GM19463 (cell line): Measurements from ENCODE around the gene TBCK.
"Not testable (repeated sequence)": the region's sequence is repeated elsewhere in the genome, so short reads cannot be mapped to it uniquely, and the experiment has no call there.

ENCODE experiments used
- ATAC-seq: cut with Tn5 transposase; IDR thresholded peaks from one replicate; pipeline ENCODE4 v1.9.1; 2021; ENCODE audit warnings: mild to moderate bottlenecking, moderate library complexity; ENCODE audit not compliant: unreplicated experiment

Gene TBCK

DNA sequence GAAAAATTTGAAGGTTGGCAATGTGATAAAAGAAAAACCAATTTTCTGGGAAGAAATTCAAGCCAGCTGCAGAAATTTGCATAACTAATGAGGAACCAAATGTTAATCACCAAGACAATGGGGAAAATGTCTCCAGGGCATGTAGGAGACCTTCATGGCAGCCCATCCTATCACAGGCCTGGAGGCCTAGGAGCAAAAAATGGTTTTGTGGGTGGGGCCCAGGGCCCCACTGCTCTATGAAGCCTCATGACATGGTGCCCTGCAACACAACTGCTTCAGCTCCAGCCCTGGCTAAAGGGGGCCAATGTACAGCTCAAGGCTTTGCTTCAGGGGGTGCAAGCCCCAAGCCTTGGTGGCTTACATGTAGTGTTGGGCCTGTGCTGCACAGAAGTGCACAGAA is 184.0 kb downstream of the TBCK start:
- ATAC-seq: no peak

DNA sequence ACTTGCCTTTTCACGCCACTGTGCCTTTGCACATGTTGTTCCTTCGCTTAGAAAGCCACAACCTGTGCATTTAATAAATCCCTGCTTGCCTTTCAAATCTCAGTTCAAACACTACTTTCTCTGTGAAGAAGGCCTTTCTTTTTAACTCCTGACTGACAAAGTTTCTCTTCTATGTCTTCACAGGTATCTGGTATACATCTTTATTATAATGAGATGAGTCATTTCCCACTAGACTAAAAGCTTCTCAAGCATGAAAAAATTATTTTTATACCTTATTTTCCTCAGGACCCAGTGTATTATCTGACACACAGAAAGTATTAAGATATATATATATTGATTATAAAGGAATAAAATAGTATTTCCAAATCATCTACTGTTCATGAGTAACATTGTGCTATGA is 189.9 kb downstream of the TBCK start:
- ATAC-seq: no peak

DNA sequence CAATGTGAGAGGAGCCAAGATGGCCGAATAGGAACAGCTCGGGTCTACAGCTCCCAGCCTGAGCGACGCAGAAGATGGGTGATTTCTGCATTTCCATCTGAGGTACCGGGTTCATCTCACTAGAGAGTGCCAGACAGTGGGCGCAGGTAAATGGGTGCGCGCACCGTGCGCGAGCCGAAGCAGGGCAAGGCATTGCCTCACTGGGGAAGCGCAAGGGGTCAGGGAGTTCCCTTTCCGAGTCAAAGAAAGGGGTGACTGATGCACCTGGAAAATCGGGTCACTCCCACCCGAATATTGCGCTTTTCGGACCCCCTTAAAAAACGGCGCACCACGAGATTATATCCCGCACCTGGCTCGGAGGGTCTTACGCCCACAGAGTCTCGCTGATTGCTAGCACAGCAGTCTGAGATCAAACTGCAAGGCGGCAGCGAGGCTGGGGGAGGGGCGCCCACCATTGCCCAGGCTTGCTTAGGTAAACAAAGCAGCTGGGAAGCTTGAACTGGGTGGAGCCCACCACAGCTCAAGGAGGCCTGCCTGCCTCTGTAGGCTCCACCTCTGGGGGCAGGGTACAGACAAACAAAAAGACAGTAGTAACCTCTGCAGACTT is 196.0 kb downstream of the TBCK start:
- not testable (repeated sequence) for ATAC-seq

DNA sequence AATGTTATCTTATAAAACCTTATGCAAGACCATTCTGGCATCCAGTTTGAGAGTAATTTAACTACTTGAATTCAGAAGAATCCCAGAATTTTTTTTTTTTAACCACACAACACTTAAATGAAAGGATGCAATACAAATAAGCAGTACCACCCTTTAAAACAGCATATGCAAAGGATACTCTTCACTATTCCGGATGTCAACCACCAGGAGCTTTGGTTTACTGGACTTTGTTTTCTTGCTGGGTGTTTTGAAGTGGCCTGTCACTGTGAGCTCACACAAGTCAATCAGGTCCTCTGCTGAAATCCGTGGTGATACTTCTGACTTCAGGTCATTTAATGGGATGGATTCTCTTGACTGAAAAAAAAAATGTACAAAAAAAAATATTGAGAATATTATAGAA is 200.0 kb downstream of the TBCK start:
- no peak for ATAC-seq

DNA sequence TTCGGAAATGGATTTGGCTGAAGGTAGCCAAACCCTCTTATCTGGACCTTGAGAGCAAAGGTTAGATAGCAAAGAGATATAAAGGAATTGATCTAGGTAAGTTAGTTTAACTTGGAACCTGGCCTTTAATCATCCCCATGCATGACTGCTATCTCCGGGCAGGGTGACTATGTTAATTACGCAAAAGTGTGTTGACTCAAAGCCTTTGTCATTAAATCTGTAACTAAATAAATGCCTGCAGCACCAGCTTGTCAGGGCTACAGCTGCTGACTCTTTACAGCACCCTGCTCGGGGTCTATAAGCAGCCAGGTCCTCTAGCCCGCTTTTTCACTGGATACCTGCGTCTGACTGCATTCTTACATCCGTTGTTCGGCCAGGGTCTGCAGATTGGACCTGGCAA is 201.7 kb downstream of the TBCK start:
- ATAC-seq: no peak

DNA sequence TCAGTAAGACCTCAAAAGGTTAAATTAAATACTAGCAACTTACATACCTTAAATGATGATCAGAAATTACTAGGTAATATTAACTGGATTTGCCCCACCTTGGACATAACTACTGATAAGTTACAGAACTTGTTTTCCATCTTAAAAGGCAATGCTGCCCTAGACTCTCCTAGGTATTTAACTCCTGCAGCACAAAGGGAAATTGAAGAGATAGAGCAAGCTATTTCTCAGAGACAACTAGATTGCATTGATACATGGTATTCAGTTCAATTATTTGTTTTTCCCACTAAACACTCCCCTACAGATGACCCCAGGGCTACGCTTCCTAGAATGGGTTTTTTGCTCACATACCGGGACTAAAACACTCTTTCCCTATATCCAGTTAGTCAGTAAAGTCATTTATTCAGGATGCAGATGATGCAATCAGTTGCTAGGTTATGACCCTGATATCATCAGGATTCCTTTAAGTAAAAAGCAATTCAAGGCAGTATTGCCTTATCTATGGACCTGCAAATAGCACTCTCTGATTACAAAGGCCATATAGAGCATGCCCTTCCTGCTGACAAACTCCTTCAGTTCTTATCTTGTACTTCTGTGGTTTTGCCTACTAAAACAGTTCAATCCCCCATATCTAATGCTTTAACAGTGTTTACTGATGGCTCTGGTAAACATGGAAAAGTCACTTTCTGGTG is 204.1 kb downstream of the TBCK start:
- not testable (repeated sequence) for ATAC-seq

DNA sequence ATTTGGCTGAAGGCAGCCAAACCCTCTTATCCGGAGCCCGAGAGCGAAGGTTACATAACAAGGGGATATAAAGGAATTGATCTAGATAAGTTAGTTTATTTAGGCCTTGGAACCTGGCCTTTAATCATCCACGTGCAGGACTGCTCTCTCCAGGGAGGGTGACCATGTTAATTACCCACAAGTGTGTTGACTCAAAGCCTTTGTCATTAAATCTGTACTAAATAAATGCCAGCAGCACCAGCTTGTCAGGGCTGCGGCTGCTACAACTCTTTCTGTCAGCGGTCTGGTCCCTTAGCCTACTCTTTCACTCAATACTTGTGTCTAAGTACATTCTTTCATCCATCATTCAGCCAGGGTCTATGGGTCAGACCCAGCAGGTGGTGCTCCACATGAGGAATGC is 206.1 kb downstream of the TBCK start:
- ATAC-seq: no peak

DNA sequence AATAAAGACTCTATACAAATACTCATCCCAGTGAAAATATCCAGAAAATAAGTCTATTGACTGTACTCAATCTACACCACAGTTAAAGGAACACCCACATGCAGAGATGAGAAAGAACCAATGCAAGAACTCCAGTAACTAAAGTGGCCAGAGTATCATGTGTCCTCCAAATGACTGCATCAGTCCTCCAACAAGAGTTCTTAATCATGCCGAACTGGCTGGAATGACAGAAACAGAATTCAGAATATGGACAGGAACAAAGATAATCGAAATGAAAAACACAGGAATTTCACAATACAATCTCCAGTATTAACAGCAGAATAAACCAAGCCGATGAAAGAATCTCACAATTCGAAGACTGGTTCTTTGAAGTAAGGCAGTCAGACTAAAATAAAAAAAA is 210.3 kb downstream of the TBCK start:
- no peak for ATAC-seq

DNA sequence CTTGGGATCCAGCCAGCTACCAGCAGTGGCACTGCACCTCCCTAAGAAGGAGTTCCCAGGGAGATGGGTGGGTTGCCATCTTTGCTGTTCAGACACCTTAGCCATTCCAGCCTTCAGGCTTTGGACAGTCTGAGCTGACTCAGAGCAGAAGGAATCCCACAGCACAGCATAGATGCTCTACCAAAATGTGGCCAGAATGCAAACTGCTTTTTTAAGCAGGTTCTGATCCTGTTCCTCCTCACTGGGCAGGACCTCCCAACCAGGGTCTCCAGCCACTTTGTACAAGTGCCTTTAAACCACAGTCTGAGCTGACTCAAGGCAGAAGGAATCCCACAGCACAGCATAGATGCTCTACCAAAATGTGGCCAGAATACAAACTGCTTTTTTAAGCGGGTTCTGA is 211.7 kb downstream of the TBCK start:
- no peak for ATAC-seq

DNA sequence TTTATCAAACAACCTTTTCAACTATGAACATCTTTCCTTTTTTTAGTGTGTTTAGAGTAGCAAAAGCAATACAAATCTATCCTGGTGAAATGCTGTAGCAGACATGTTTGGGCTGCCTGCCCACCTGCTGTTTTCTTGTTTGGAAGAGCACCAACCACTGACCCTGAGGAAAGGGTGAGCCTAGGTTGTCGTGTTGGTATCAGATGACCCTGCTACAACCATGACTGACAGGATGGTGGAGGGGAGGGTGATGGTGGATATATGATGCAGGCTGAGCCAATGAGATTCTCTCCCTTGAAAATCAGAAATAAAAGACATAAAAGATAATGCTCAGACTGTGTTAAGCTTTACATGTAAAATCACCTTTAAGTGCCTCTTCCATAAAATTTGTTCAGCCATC is 219.6 kb downstream of the TBCK start:
- no peak for ATAC-seq

DNA sequence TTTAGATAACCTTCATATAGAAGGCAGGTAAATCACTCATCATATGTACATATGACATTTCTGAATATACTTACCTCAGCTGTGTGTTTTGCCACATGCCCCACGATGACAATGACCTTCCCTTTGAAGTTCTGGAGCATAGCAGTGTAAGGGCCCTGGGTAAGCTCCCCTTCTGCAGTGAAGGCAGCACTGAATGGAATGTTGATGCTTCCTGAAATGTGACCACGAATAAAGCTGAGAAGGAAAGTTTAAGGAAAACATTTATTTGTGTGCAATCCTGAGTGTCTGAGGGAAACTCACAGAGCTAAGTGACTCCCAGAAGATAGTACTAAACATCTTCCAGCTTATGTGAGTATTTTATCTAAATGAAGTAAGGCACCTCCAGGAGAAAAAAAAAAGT is 220.6 kb downstream of the TBCK start:
- ATAC-seq: no peak

DNA sequence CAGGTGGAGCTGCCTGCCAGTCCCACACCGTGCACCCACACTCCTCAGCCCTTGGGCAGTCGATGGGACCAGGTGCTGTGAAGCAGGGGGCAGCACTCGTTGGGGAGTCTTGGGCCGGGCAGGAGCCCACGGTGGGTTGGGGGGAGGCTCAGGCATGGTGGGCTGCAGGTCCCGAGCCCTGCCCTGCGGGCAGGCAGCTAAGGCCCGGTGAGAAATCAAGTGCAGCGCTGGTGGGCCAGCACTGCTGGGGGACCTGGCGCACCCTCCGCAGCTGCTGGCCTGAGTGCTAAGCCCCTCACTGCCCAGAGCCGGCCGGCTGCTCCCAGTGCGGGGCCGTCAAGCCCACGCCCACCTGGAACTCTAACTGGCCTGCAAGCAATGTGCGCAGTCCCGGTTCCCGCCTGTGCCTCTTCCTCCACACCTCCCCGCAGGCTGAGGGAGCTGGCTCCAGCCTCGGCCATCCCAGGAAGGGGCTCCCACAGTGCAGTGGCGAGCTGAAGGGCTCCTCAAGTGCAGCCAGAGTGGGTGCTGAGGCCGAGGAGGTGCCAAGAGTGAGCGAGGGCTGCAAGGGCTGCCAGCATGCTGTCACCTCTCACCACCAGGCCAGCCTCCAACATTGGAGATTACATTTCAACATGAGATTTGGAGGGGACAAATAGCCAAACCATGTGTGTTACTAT is 223.5 kb downstream of the TBCK start:
- ATAC-seq: no peak

DNA sequence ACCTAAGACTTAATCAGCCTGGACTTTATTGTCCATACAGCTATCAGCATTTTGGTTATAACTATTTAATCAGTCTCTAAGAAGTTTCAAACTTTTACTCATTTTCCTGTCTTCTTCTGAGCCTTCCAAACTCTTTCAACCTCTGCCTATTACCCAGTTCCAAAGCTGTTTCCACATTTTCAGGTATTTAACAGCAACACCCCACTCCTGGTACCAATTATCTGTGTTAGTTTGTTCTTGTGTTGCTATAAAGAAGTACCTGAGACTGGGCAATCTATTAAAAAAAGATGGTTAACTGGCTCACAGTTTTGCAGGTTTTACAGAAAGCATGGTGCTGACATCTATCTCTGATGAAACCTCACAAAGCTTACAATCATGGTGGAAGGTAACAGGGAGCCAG is 225.2 kb downstream of the TBCK start:
- ATAC-seq: no peak

DNA sequence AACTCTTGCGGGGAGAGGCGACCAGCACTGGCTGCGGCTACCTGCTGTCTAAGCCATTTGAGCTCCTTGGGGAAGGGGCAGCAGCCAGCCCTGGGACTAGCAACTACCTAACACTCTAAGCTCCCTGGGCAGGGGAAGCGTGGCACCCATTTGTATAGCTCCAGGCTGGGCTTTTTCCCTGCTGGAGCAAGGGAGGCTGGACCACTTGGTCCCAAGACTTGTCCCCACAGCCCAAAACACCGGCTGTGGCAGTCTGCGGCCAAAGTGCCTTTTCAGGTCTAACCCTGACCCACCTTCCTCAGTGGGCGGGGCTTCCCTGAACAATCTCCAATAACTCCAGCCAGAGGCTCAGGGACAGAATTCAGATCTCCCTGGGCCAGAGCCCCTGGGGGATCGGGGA is 232.9 kb downstream of the TBCK start:
- no peak for ATAC-seq

DNA sequence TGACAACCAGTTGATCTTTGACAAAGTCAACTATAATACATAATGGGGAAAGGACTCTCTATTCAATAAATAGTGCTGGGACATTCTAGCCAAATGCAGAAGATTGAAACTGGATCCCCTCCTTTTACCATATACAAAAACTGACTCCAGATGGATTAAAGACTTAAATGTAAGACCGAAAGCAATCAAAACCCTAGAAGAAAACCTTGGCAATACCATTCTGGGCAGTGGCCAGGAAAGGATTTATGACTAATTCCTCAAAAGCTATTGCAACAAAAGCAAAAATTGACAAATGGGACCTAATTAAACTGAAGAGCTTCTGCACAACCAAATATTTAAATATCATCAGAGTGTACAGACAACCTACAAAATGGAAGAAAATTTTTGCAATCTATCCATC is 235.6 kb downstream of the TBCK start:
- ATAC-seq: no peak

DNA sequence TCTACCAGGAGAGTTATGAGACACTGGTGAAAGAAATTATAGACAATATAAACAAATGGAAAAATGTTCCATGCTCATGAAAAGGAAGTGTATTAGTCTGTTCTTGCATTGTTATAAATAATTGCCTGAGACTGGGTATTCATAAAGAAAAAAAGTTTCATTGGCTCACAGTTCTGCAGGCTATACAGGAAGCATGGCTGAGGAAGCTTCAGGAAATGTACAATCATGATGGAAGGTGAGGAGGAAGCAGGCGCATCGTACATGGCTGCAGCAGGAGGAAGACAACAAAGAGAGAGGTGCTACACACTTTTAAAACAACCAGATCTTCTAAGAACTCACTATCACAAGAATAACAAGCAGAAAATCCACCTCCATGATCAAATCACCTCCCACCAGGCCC is 236.4 kb downstream of the TBCK start:
- no peak for ATAC-seq

DNA sequence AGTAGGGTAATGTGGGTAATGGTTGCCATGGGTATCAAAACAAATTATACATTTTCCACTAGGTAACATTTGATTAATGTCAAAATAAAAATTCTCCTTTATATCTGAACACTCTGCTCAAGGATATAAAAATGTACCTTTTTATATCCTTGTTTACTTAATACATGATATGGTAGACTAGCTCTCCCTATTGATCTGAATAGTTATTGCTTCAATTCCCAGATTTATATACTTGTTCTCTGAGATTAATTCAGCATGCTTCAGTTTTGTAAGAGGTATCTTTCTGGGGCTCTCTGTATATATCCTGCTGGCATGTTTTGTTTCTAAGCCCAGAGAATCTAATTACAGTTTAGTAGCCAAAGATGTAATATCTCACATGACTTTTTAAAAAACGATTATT is 251.0 kb downstream of the TBCK start:
- ATAC-seq: no peak

DNA sequence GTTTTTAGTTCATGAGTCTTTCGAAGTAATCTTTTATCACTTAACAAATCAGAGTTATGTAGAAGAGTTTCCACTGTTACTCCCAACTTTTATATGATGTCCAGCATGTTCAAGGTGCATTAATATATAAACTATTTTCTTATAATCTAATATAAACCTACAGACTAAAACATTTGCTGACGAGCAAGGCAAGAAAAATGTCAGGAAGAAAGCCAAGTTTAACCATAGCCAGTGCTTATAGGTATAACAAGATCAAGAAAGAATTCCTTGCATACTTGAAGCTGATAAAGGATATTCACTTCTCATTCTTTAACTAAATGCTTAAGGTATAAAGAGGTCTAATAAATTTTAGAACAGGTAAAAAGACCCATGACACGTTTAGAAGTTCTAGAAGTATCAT is 253.0 kb downstream of the TBCK start:
- no peak for ATAC-seq

DNA sequence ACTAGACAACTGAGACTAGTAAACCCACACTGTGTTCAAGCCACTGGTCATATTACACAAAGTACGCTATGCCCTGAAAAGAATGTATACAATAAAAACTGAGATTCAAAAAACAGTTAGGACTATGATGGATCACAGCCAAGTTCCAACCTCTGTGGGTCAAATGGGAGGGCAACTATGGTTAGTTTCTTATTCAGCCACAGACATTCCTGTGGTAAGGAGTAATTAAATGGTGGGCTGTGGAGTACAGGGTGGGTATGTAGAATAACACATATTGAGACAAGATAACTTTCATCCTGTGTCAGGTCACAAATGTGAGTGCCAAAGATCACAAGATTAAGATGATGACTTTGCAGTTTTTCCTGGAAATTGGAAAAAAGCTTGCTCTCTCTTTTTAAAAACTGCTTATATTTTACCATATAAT is 253.5 kb downstream of the TBCK start:
- no peak for ATAC-seq

DNA sequence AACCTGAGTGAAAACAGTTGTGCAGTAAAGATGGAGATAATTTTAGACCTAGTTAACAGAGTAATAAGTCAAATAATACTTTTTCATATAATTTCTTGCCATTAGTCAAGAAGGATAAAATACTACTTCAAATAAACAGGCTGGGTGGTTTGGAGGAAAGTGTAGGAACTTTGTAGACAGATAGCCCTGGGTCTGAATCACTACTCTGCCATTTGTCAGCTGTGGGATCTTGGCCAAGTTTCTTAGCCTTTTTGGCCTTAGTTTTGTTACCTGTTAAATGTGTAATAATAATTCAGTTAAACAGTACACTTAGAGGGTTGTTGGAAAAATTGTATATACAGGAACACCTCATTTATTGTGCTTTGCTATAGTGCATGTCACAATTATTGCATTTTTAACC is 257.1 kb downstream of the TBCK start:
- no peak for ATAC-seq

DNA sequence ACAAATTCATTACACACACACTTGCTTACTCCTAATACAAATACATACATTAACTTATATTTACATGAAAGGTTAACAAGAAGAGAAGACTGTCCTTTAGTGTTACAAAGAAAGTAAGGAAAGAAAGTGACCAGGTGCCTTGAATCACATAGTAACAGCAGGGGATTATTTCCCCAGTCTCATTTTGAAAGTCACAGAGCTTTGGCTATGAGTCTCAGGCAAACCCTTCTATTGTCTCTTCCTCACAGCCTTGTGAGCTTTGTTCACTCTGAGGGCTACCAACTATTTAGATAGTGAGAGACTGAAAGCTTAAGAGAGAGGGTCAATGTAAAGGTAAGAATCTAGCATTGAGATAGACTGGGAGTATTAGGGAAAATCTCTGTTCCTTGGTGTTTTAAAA is 259.1 kb downstream of the TBCK start:
- no peak for ATAC-seq

DNA sequence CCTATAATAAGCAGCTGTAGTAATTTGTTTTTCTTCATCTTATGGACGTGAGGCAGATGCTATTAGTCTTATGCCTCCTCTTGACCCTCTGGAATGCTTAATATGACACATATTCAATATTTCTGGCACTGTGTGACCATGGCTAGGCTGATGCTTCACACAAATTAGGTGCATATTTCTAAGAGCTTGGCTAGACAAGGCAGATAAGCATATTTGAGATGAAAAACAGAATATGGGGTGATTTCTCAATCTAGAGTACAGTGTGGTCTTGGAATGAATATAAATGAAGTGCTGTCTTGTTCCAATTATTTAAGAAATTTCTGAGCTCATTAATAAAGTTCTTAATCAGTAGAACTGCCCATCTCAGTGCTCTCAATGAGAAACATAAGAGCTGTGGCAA is 264.5 kb downstream of the TBCK start:
- no peak for ATAC-seq

DNA sequence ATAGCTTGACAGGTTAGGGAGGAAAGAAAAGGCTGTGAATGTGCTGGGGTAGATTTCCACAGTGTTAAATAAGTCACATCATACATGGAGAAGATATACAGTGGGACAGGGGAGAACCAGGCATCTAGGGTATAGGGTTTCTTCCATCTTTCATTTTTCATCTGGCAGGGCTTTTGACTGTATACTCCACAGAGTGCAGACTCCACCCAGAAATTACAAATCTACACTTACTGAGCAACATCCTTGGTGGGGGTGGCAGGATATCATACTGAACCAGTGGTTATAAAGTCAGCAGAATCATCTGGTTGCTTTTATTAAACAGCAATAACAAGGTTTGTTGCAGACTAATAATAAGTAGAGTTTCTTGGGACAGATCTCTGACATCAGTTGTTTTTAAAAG is 266.5 kb downstream of the TBCK start:
- ATAC-seq: no peak
